Epidermal melanocyte (primary cell): ENCODE measurements around the gene TSPEAR.

Experiments
- DNase-seq: peaks from one replicate; pipeline ENCODE4 v3.0.0; 2011; ENCODE audit warnings: low spot score; ENCODE audit not compliant: insufficient read length

The TSPEAR gene

GRCh38 chr21:44711327-44712202, at the start of gene TSPEAR:
Gene TSPEAR (minus strand): TSS chr21:44711572. CDS start chr21:44711514, 58 bp downstream.
- DNase-seq, result no peak

GRCh38 chr21:44760376-44760775, 49.0 kb upstream of the TSPEAR start:
- no peak for DNase-seq

GRCh38 chr21:44759628-44760285, 48.4 kb upstream of the TSPEAR start:
- DNase-seq, result no peak

- no peak for DNase-seq
Observed at GRCh38 chr21:44758781-44759627, 47.6 kb upstream of the TSPEAR start.

- DNase-seq, result no peak
Observed at GRCh38 chr21:44758141-44758561, 46.8 kb upstream of the TSPEAR start.

- DNase-seq, result no peak
Observed at GRCh38 chr21:44757731-44758130, 46.4 kb upstream of the TSPEAR start.

GRCh38 chr21:44756423-44757185, 45.2 kb upstream of the TSPEAR start:
- no peak for DNase-seq

- no peak for DNase-seq
Observed at GRCh38 chr21:44755227-44755626, 43.9 kb upstream of the TSPEAR start.

GRCh38 chr21:44753357-44753756, 42.0 kb upstream of the TSPEAR start:
- no peak for DNase-seq

- no peak for DNase-seq
Observed at GRCh38 chr21:44752671-44753235, 41.4 kb upstream of the TSPEAR start.

GRCh38 chr21:44751799-44752636, 40.6 kb upstream of the TSPEAR start:
- DNase-seq, result no peak

- DNase-seq, result no peak
Observed at GRCh38 chr21:44751186-44751798, 39.9 kb upstream of the TSPEAR start.

- no peak for DNase-seq
Observed at GRCh38 chr21:44750675-44751025, 39.3 kb upstream of the TSPEAR start.

GRCh38 chr21:44749759-44750674, 38.6 kb upstream of the TSPEAR start:
- DNase-seq, result no peak

- no peak for DNase-seq
Observed at GRCh38 chr21:44749116-44749758, 37.9 kb upstream of the TSPEAR start.

GRCh38 chr21:44748621-44749020, 37.2 kb upstream of the TSPEAR start:
- DNase-seq, result no peak

GRCh38 chr21:44742418-44743153, 31.2 kb upstream of the TSPEAR start:
- DNase-seq, result no peak
